Small intestine (tissue), 7 donors: ENCODE data around the gene AMD1. TPM values are rescaled to one million over a fixed set of nuclear protein-coding genes. Genes with fewer than 3 reads are reported as not detected.

Experiments used
- DNase-seq, 2 donors: peaks; one replicate each; pipeline versions ENCODE4 v3.0.0 to v3.0.0-alpha.2; 2013
- FAIRE-seq: peaks from 2 replicates; lab custom pipeline; 2012; peaks lifted over from hg19 to GRCh38; lab: Jason Lieb, UNC
- H3K27ac ChIP-seq, 3 donors: one replicate each; pipeline ENCODE4 v1.5.1; 2013; ENCODE audit warnings: low read length in 2 of 3, mild to moderate bottlenecking in 2 of 3, control low read depth in 1 of 3, inconsistent platforms in 1 of 3, low read depth in 1 of 3, moderate library complexity in 1 of 3
- H3K27me3 ChIP-seq, 3 donors: one replicate each; pipeline ENCODE4 v1.6.1; 2013; ENCODE audit warnings: low read length in 3 of 3, inconsistent platforms in 1 of 3; ENCODE audit not compliant: control insufficient read depth in 3 of 3, insufficient read depth in 3 of 3
- H3K36me3 ChIP-seq, 3 donors: one replicate each; pipeline ENCODE4 v1.6.1; 2013; ENCODE audit warnings: low read length in 3 of 3, inconsistent platforms in 1 of 3, low read depth in 1 of 3, mild to moderate bottlenecking in 1 of 3, moderate library complexity in 1 of 3; ENCODE audit not compliant: control insufficient read depth in 3 of 3, insufficient read depth in 2 of 3
- H3K4me1 ChIP-seq, 3 donors: one replicate each; pipeline ENCODE4 v1.6.1; 2013; ENCODE audit warnings: low read length in 2 of 3, inconsistent platforms in 1 of 3, low read depth in 1 of 3, mild to moderate bottlenecking in 1 of 3, moderate library complexity in 1 of 3; ENCODE audit not compliant: control insufficient read depth in 3 of 3, insufficient read depth in 2 of 3
- H3K4me3 ChIP-seq, 3 donors: one replicate each; pipeline ENCODE4 v1.5.1; 2013; ENCODE audit warnings: low read length in 3 of 3, control low read depth in 1 of 3, inconsistent platforms in 1 of 3, low read depth in 1 of 3, mild to moderate bottlenecking in 1 of 3, moderate library complexity in 1 of 3
- H3K9me3 ChIP-seq, 2 donors: one replicate each; pipeline ENCODE4 v1.6.1; 2013; ENCODE audit warnings: low read depth in 1 of 2, low read length in 1 of 2; ENCODE audit not compliant: control insufficient read depth in 2 of 2, insufficient read depth in 1 of 2
- WGBS, 3 donors: extraction: QIAGEN DNeasy Blood & Tissue Kit; methylation state at CpG; one replicate each; pipeline ENCODE4 v1.1.7; 2013; 5-methylcytosine and 5-hydroxymethylcytosine counted together
- polyA plus RNA-seq, 4 donors: library from polyadenylated mRNA; stranded (reverse) in 3 of 4; unstranded in 1 of 4; fragments of 200-250 nt in 3 of 4; fragments of 120-200 nt in 1 of 4; gene quantifications; one replicate each; pipeline versions ENCODE4 v1.2.1 to v1.2.3, GENCODE V29; 2013
- donor health status: healthy with polysubstance abuse.
- donor health status: control.
- donor health status: control.
- donor health status: Bipolar disorder and iron deficiency.
- donor health status: healthy.

The AMD1 gene
- polyA plus RNA-seq, 4 donors = 30.4 to 87.6 (median 40.5) TPM

GRCh38 chr6:110849781-110850180 is 24.8 kb upstream of the AMD1 start:
- DNase-seq (peak in 1 of 2 donors; percentile 52), FAIRE-seq (no peak)
- H3K9me3 ChIP-seq = no peaks in the 10 kb centered on the region
- 53 to 67% (median 67%) methylated on average over 4 of the region's 4 CpGs for WGBS, 3 donors
- no peak overlapping the region for H3K27ac ChIP-seq
- no peak overlapping the region for H3K4me3 ChIP-seq
- H3K27me3 ChIP-seq = no peaks in the 10 kb centered on the region
- no peaks in the 10 kb centered on the region for H3K36me3 ChIP-seq
- H3K4me1 ChIP-seq = peaks cover 0 to 7% (median 0%) of the 10 kb centered on the region in 3 donors

GRCh38 chr6:110852773-110853172 is 21.8 kb upstream of the AMD1 start:
- DNase-seq (no peak), FAIRE-seq (peak; percentile 39)
- Histone ChIP-seq H3K36me3 (no peaks in the 10 kb centered on the region), H3K9me3 (no peaks in the 10 kb centered on the region), H3K27ac (no peak overlapping the region), H3K27me3 (no peaks in the 10 kb centered on the region), H3K4me1 (peaks cover 0 to 7% (median 0%) of the 10 kb centered on the region in 3 donors), H3K4me3 (no peak overlapping the region)
- 89 to 95% (median 93%) methylated on average over 2 of the region's 2 CpGs for WGBS, 3 donors

- Histone ChIP-seq H3K4me1 (peaks cover 0 to 7% (median 0%) of the 10 kb centered on the region in 3 donors), H3K27ac (no peak overlapping the region), H3K4me3 (no peak overlapping the region), H3K36me3 (peaks cover 0 to 4% (median 0%) of the 10 kb centered on the region in 3 donors), H3K9me3 (no peaks in the 10 kb centered on the region), H3K27me3 (no peaks in the 10 kb centered on the region)
- WGBS, 3 donors = 77 to 86% (median 82%) methylated on average over 5 of the region's 5 CpGs
- FAIRE-seq (no peak), DNase-seq (peak in 1 of 2 donors; percentile 63)
These were observed 20.7 kb upstream of the AMD1 start for GRCh38 chr6:110853754-110854477.

- no peak overlapping the region for H3K27ac ChIP-seq
- H3K27me3 ChIP-seq = no peaks in the 10 kb centered on the region
- H3K9me3 ChIP-seq = no peaks in the 10 kb centered on the region
- no peak overlapping the region for H3K4me3 ChIP-seq
- peaks cover 0 to 4% (median 0%) of the 10 kb centered on the region in 3 donors for H3K36me3 ChIP-seq
- no peaks in the 10 kb centered on the region for H3K4me1 ChIP-seq
- WGBS, 3 donors = 92 to 98% (median 96%) methylated on average over 3 of the region's 3 CpGs
- DNase-seq = no peak
- FAIRE-seq = no peak
These were observed 18.3 kb upstream of the AMD1 start for GRCh38 chr6:110856296-110856695.

- H3K27me3 ChIP-seq = no peaks in the 10 kb centered on the region
- no peak overlapping the region for H3K27ac ChIP-seq
- H3K4me3 ChIP-seq = no peak overlapping the region
- H3K9me3 ChIP-seq = no peaks in the 10 kb centered on the region
- FAIRE-seq (no peak), DNase-seq (no peak)
- 96 to 97% (median 96%) methylated on average over 21 of the region's 21 CpGs for WGBS, 3 donors
- H3K36me3 ChIP-seq = peaks cover 0 to 4% (median 0%) of the 10 kb centered on the region in 3 donors
- H3K4me1 ChIP-seq = no peaks in the 10 kb centered on the region
These were observed 16.6 kb upstream of the AMD1 start for GRCh38 chr6:110858016-110858415.

GRCh38 chr6:110858562-110859214 is 15.9 kb upstream of the AMD1 start:
- 93 to 95% (median 94%) methylated on average over 31 of the region's 31 CpGs for WGBS, 3 donors
- Histone ChIP-seq H3K4me1 (no peaks in the 10 kb centered on the region), H3K27me3 (no peaks in the 10 kb centered on the region), H3K4me3 (no peak overlapping the region), H3K27ac (no peak overlapping the region), H3K36me3 (peaks cover 0 to 4% (median 0%) of the 10 kb centered on the region in 3 donors), H3K9me3 (no peaks in the 10 kb centered on the region)
- DNase-seq (no peak), FAIRE-seq (no peak)

- H3K4me1 ChIP-seq = no peaks in the 10 kb centered on the region
- DNase-seq (no peak), FAIRE-seq (no peak)
- no peak overlapping the region for H3K4me3 ChIP-seq
- WGBS, 3 donors = 73 to 88% (median 83%) methylated on average over 12 of the region's 12 CpGs
- H3K9me3 ChIP-seq = no peaks in the 10 kb centered on the region
- H3K27me3 ChIP-seq = no peaks in the 10 kb centered on the region
- H3K27ac ChIP-seq = no peak overlapping the region
- H3K36me3 ChIP-seq = peaks cover 0 to 4% (median 0%) of the 10 kb centered on the region in 3 donors
These were observed 15.2 kb upstream of the AMD1 start for GRCh38 chr6:110859335-110859792.

- no peaks in the 10 kb centered on the region for H3K9me3 ChIP-seq
- H3K27ac ChIP-seq = no peak overlapping the region
- 54 to 58% (median 57%) methylated on average over 2 of the region's 2 CpGs for WGBS, 3 donors
- H3K4me3 ChIP-seq = no peak overlapping the region
- H3K4me1 ChIP-seq = no peaks in the 10 kb centered on the region
- H3K36me3 ChIP-seq = no peaks in the 10 kb centered on the region
- no peaks in the 10 kb centered on the region for H3K27me3 ChIP-seq
- DNase-seq = no peak
- no peak for FAIRE-seq
These were observed 9.8 kb upstream of the AMD1 start for GRCh38 chr6:110864824-110865223.
